NCI-H1436 (cell line): Measurements from ENCODE around the gene AP4M1.

ENCODE experiments used
- DNase-seq: peaks from one replicate; lab custom pipeline; 2025; lab: John Stamatoyannopoulos, UW

AP4M1 gene

DNA sequence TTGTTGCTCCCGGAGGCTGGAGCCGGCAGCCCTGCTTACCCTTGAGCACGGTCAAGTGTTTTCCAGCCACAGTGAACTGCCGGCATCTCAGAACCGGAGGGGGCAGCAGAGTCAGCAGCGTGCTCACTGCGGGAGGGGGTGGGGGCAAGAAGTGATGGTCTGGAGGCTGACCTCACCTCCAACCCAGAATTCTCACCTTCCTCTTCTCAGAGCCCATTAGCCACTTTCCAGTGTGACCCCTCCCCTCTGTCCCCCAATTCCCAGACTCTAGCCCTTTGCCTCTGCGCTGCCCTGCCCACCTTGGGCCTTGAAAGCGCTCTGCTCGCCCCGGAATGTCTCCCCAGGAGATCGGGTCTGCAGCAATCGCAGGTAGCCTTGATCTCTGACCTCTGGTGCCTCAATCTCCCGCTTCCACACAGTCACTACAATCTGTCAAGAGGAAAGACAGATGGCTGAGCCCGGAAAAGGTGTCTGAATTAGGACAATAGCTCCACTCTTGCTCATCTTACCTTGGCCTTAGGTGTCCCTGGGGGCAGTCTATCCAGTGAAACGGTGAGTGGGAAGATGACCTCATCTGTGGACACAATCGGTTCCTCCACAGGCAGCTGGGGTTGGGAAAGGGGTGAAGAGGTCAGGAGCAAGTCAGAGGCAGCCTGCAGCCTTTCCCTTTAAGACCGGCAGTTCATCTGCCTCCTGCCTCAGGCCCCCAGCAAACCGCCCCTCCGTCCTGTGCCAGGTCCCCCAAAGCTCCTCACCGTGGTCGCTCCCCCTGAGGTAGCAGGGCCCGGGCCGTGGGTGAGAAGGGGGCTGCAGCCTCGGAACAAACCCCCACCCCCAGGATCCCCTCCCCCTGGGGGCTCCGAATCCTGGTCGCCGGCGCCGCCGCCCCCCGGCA lies 56.1 kb downstream of the AP4M1 start:
- no peak for DNase-seq
